Osteoblast (primary cell): ENCODE measurements around the gene STK35. TPM values are rescaled to one million over a fixed set of nuclear protein-coding genes. Genes with fewer than 3 reads are reported as not detected.

Experiments
- DNase-seq: peaks from one replicate; pipeline ENCODE4 v3.0.0; 2011; ENCODE audit warnings: low spot score, mixed read lengths; ENCODE audit not compliant: insufficient read length; ENCODE audit errors: missing footprints
- H2AFZ ChIP-seq: 2 replicates; pipeline ENCODE4 v1.6.0; 2011; ENCODE audit warnings: mild to moderate bottlenecking, low read length
- H3K27ac ChIP-seq: 2 replicates; pipeline ENCODE4 v1.5.1; 2011; ENCODE audit warnings: mild to moderate bottlenecking, low read depth, low read length, moderate library complexity
- H3K27me3 ChIP-seq: 2 replicates; pipeline ENCODE4 v1.6.0; 2012; ENCODE audit warnings: mild to moderate bottlenecking, control low read depth, inconsistent platforms, low read length, moderate library complexity; ENCODE audit not compliant: insufficient read depth
- H3K36me3 ChIP-seq: 2 replicates; pipeline ENCODE4 v1.5.1; 2011; ENCODE audit warnings: mild to moderate bottlenecking, low read length, control low read depth, moderate library complexity; ENCODE audit not compliant: insufficient read depth
- H3K4me1 ChIP-seq: 2 replicates; pipeline ENCODE4 v1.5.1; 2011; ENCODE audit warnings: mild to moderate bottlenecking, low read length, control low read depth, moderate library complexity; ENCODE audit not compliant: insufficient read depth
- H3K4me2 ChIP-seq: 2 replicates; pipeline ENCODE4 v1.6.0; 2011; ENCODE audit warnings: mild to moderate bottlenecking, low read length; ENCODE audit not compliant: insufficient read depth
- H3K4me3 ChIP-seq: fragments of 200-600 bp; sonication (generic); 3 replicates; pipeline ENCODE4 v1.5.1; 2012; ENCODE audit warnings: mild to moderate bottlenecking, low read length, inconsistent platforms; ENCODE audit not compliant: insufficient read depth
- H3K79me2 ChIP-seq: 2 replicates; pipeline ENCODE4 v1.6.0; 2012; ENCODE audit warnings: mild to moderate bottlenecking, low read length, control low read depth, inconsistent platforms; ENCODE audit not compliant: insufficient read depth
- H3K9me3 ChIP-seq: 2 replicates; pipeline ENCODE4 v1.5.1; 2011; ENCODE audit warnings: low read depth, low read length, control low read depth
- H4K20me1 ChIP-seq: 2 replicates; pipeline ENCODE4 v1.6.0; 2012; ENCODE audit warnings: mild to moderate bottlenecking, low read length, control low read depth; ENCODE audit not compliant: insufficient read depth
- total RNA-seq: library from RNA; depleted of rRNA; stranded (reverse); fragments of >200 nt; gene quantifications from 2 replicates; pipeline ENCODE4 v1.2.3, GENCODE V29; 2012
- TF ChIP-seq, protein P1 (sequence below): IDR thresholded peaks from 2 replicates; pipeline ENCODE4 v1.5.1; 2011; ENCODE audit warnings: mild to moderate bottlenecking, low read depth, low read length, moderate library complexity; ENCODE audit errors: extremely low read depth

Gene STK35
- total RNA-seq, 1 donor = 21.4 TPM

DNA sequence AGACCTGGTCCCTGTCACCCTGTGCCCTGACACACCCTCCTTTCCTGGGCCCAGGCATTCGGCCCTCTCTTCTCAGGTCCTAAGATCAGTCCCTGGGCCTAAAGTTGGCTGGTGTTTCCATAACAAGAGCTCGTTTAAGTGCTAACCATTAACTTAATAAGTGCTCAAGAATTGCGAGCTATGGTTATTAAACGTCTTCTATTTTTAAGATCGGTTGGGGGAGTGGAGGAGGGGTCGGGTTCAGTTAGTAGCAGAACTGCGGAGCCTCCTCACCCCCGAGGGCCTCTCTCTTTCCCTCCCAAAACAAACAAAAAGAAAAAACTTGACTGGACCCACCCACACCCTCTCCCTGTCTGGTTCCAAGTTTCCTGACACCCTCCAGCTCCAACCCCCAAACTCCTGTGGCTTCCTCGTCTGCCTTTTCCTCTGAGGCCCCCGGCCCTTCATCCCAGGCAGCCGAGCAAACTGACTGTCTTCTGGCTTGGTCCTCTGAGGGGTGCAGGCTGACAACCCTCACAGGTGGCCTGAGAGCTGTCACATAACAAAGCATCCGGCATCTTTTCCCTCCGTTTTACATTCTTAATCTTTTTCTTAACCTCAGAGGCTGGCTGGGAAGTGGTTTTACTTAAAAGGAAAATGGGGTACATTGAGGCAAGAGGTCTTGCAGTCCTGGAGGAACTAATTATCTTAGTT, 2.0 kb downstream of the STK35 start:
- H3K27ac ChIP-seq = peak overlapping the region; percentile 100
- H3K4me2 ChIP-seq = peak overlapping the region; percentile 86
- DNase-seq = peak; percentile 76
- peaks cover 28% of the 10 kb centered on the region for H4K20me1 ChIP-seq
- TF ChIP-seq, protein P1, sequence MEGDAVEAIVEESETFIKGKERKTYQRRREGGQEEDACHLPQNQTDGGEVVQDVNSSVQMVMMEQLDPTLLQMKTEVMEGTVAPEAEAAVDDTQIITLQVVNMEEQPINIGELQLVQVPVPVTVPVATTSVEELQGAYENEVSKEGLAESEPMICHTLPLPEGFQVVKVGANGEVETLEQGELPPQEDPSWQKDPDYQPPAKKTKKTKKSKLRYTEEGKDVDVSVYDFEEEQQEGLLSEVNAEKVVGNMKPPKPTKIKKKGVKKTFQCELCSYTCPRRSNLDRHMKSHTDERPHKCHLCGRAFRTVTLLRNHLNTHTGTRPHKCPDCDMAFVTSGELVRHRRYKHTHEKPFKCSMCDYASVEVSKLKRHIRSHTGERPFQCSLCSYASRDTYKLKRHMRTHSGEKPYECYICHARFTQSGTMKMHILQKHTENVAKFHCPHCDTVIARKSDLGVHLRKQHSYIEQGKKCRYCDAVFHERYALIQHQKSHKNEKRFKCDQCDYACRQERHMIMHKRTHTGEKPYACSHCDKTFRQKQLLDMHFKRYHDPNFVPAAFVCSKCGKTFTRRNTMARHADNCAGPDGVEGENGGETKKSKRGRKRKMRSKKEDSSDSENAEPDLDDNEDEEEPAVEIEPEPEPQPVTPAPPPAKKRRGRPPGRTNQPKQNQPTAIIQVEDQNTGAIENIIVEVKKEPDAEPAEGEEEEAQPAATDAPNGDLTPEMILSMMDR = no peak
- peaks cover 23% of the 10 kb centered on the region for H3K4me1 ChIP-seq
- peaks cover 56% of the 10 kb centered on the region for H3K79me2 ChIP-seq
- H3K9me3 ChIP-seq = no peaks in the 10 kb centered on the region
- H2AFZ ChIP-seq = peak overlapping the region; percentile 99
- H3K27me3 ChIP-seq = no peaks in the 10 kb centered on the region
- H3K36me3 ChIP-seq = peaks cover 12% of the 10 kb centered on the region
- peak overlapping the region; percentile 85 for H3K4me3 ChIP-seq

DNA sequence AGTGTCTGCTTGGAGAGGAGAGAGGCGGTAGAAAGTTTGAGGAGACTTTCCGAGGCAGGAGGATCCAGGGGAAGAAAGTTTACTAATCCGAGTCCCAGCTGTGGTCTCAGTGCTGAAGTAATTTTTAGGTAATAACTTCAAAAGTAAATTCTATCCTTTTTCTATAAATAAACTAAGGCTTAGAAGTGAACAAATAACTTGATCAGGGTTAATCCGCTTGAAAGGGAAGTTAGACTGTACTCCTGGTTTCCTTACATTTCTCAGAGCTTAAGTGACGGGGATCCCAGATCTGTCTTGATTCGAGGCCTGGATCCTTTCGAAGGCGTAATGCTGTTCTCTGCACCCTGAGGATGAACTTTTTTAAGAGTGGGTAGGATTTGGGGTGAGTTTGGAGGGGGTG, 2.6 kb downstream of the STK35 start:
- H3K27me3 ChIP-seq = no peaks in the 10 kb centered on the region
- H3K36me3 ChIP-seq = peaks cover 12% of the 10 kb centered on the region
- no peak overlapping the region for H2AFZ ChIP-seq
- H4K20me1 ChIP-seq = peaks cover 34% of the 10 kb centered on the region
- no peak overlapping the region for H3K27ac ChIP-seq
- H3K4me1 ChIP-seq = peaks cover 30% of the 10 kb centered on the region
- H3K79me2 ChIP-seq = peaks cover 63% of the 10 kb centered on the region
- peak overlapping the region; percentile 86 for H3K4me2 ChIP-seq
- no peak for DNase-seq
- H3K4me3 ChIP-seq = peak overlapping the region; percentile 85
- TF ChIP-seq, protein P1 = no peak
- H3K9me3 ChIP-seq = no peaks in the 10 kb centered on the region

DNA sequence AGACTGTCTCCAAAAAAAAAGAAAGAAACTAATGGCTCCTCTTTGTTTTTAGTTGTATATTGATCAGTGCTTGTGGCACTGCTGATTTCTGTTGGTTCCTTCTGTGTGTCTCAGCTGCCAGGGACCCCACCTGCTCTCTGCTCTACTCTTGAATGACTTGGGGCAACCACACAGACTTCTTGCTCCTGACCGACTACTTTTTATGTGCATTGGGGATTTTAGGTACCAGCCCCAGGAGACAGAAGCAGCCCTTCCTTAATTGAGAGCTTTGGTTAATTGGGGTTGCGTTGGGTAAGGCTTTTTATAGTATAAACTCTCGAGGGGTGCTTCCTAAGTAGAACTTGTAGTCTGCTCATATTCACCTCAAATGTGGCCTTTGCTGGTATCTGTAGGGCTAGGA, 6.9 kb downstream of the STK35 start:
- Histone ChIP-seq H3K4me1 (peaks cover 27% of the 10 kb centered on the region), H3K9me3 (no peaks in the 10 kb centered on the region), H3K27ac (no peak overlapping the region), H3K79me2 (peaks cover 98% of the 10 kb centered on the region), H2AFZ (no peak overlapping the region), H3K4me2 (no peak overlapping the region), H3K4me3 (no peak overlapping the region), H4K20me1 (peaks cover 69% of the 10 kb centered on the region), H3K36me3 (peaks cover 12% of the 10 kb centered on the region), H3K27me3 (no peaks in the 10 kb centered on the region)
- TF ChIP-seq, protein P1 = no peak
- DNase-seq = no peak

DNA sequence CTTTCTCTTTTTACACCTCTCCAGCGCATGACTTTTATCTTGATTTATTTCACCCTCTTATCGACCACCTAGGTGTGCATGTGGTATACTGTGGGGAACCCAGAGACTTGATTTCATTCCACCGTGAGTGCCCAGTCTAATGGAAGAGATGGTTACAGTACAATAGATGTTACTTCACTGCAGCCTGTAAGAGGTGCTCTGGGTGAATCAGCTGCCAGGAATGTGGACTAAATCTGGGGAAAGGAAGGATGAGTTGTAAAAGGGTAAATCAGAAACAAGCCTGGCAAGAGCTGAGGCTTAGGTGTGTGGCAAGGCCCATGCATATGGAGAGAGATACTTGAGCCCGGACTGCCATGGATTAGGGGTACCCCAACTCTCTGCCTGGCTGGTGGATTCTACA, 7.4 kb downstream of the STK35 start:
- TF ChIP-seq, protein P1 = no peak
- peaks cover 73% of the 10 kb centered on the region for H4K20me1 ChIP-seq
- DNase-seq = peak; percentile 86
- H3K79me2 ChIP-seq = peaks cover 98% of the 10 kb centered on the region
- no peaks in the 10 kb centered on the region for H3K9me3 ChIP-seq
- no peaks in the 10 kb centered on the region for H3K27me3 ChIP-seq
- H3K27ac ChIP-seq = peak overlapping the region; percentile 6
- H3K4me1 ChIP-seq = peaks cover 26% of the 10 kb centered on the region
- no peak overlapping the region for H2AFZ ChIP-seq
- peaks cover 12% of the 10 kb centered on the region for H3K36me3 ChIP-seq
- no peak overlapping the region for H3K4me2 ChIP-seq
- no peak overlapping the region for H3K4me3 ChIP-seq
